Endothelial cell of umbilical vein (primary cell): Measurements from ENCODE around the gene SEH1L.

Source experiments
- EZH2 ChIP-seq: IDR thresholded peaks from 2 replicates; pipeline ENCODE4 v1.6.1; 2012; ENCODE audit warnings: borderline replicate concordance, low read depth, mild to moderate bottlenecking, moderate library complexity, low read length, inconsistent platforms; ENCODE audit not compliant: severe bottlenecking
- FOS ChIP-seq: IDR thresholded peaks from 2 replicates; pipeline ENCODE4 v1.6.1; 2011; ENCODE audit warnings: mild to moderate bottlenecking, low read length, moderate library complexity, borderline replicate concordance; ENCODE audit not compliant: insufficient read depth
- GATA2 ChIP-seq: IDR thresholded peaks from 2 replicates; pipeline ENCODE4 v1.7.0; 2011; ENCODE audit warnings: low read depth, mild to moderate bottlenecking, moderate library complexity, mixed read lengths, low read length; ENCODE audit not compliant: insufficient read length, insufficient read depth
- JUN ChIP-seq: IDR thresholded peaks from 2 replicates; pipeline ENCODE4 v1.6.1; 2011; ENCODE audit warnings: borderline replicate concordance, low read depth; ENCODE audit not compliant: insufficient read length, insufficient read depth
- MYC ChIP-seq: IDR thresholded peaks from one replicate; pipeline ENCODE4 v1.6.1; 2011; ENCODE audit warnings: mild to moderate bottlenecking, low read depth, low read length
- POLR2A ChIP-seq: IDR thresholded peaks from 2 replicates; pipeline ENCODE4 v1.6.1; 2012; ENCODE audit warnings: low read depth, mild to moderate bottlenecking, control low read depth, low read length
- POLR2AphosphoS5 ChIP-seq: IDR thresholded peaks from 2 replicates; pipeline ENCODE4 v1.6.1; 2012; ENCODE audit warnings: low read depth, mild to moderate bottlenecking, control low read depth, low read length, moderate library complexity; ENCODE audit not compliant: insufficient read depth
- TF ChIP-seq, protein P1 (sequence below), 2 donors: IDR thresholded peaks; 1 replicate in 1 of 2; 2 replicates in 1 of 2; pipeline ENCODE4 v1.5.1; 2011; ENCODE audit warnings: low read length in 2 of 2, mild to moderate bottlenecking in 2 of 2, moderate library complexity in 2 of 2, control low read depth in 1 of 2, inconsistent platforms in 1 of 2, low read depth in 1 of 2; ENCODE audit not compliant: insufficient read depth in 1 of 2; ENCODE audit errors: extremely low read depth in 1 of 2
- TF ChIP-seq, protein P2 (sequence below): IDR thresholded peaks from 2 replicates; pipeline ENCODE4 v1.6.1; 2011; ENCODE audit not compliant: insufficient read depth, insufficient read length

DNA sequence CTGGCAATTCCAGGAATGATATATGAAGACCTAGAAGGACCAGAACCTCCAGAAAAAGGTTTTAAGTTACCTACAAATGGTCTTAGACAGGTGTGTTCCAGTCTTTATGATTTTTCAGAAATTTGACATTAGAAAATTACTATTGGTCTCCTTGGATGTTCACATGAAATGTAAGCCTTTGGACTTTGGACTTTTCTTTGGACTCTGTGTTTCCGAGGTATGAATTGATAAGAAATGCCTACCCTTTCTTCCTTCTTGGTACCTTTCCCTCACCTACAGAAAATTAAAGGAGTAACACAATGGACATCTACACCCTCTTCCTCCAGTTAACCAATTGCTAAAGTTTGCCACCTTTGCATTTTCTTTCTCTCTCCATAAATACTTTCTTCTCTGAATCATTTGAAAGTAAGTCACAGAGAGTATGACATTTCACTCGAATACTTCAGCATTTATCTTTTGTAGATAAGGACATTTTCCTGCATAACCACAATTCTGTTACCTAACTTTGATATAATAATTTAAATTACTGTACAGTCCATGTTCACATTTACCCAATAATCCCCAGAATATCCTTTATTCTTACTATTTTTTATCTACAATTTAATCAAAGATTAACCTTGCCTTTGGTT, 69.5 kb downstream of the SEH1L start:
- no peak for TF ChIP-seq POLR2A
- TF ChIP-seq, protein P1, sequence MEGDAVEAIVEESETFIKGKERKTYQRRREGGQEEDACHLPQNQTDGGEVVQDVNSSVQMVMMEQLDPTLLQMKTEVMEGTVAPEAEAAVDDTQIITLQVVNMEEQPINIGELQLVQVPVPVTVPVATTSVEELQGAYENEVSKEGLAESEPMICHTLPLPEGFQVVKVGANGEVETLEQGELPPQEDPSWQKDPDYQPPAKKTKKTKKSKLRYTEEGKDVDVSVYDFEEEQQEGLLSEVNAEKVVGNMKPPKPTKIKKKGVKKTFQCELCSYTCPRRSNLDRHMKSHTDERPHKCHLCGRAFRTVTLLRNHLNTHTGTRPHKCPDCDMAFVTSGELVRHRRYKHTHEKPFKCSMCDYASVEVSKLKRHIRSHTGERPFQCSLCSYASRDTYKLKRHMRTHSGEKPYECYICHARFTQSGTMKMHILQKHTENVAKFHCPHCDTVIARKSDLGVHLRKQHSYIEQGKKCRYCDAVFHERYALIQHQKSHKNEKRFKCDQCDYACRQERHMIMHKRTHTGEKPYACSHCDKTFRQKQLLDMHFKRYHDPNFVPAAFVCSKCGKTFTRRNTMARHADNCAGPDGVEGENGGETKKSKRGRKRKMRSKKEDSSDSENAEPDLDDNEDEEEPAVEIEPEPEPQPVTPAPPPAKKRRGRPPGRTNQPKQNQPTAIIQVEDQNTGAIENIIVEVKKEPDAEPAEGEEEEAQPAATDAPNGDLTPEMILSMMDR (IDR thresholded peaks at IDR 0.05; ENCODE audit: extremely low read depth in 1 of 2, insufficient read depth in 1 of 2, low read depth in 1 of 2, low read length in 2 of 2): no peak
- TF ChIP-seq EZH2: no peak
- no peak for TF ChIP-seq MYC
- no peak for TF ChIP-seq FOS
- no peak for TF ChIP-seq JUN
- no peak for TF ChIP-seq POLR2AphosphoS5
- TF ChIP-seq, protein P2, sequence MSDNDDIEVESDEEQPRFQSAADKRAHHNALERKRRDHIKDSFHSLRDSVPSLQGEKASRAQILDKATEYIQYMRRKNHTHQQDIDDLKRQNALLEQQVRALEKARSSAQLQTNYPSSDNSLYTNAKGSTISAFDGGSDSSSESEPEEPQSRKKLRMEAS: no peak
- no peak for TF ChIP-seq GATA2
